Adrenal gland (tissue), 12 donors: ENCODE measurements around the gene TNFRSF1B. TPM values are rescaled to one million over a fixed set of nuclear protein-coding genes. Genes with fewer than 3 reads are reported as not detected.

Experiments used
- DNase-seq, 7 donors: peaks; one replicate each; pipeline ENCODE4 v3.0.0-alpha.2; 2019 to 2020
- H3K27ac ChIP-seq, 5 donors: fragments of 200-600 bp; sonication (generic) in 4 of 5; 1 replicate in 3 of 5; 2 replicates in 2 of 5; pipeline versions ENCODE4 v1.5.1 to v1.8.0; 2016 to 2020; ENCODE audit warnings: mild to moderate bottlenecking in 1 of 5
- H3K27me3 ChIP-seq: fragments of 200-600 bp; 2 replicates; pipeline ENCODE4 v1.8.0; 2021
- H3K36me3 ChIP-seq, 2 donors: fragments of 200-600 bp; replicated peaks in 1 of 2; 1 replicate in 1 of 2; 2 replicates in 1 of 2; pipeline versions ENCODE4 v1.5.1 to v1.8.0; 2018 to 2022
- H3K4me1 ChIP-seq, 2 donors: fragments of 200-600 bp; replicated peaks in 1 of 2; 1 replicate in 1 of 2; 2 replicates in 1 of 2; pipeline versions ENCODE4 v1.5.1 to v1.8.0; 2018 to 2021
- H3K4me3 ChIP-seq, 4 donors: fragments of 200-600 bp; sonication (generic) in 3 of 4; one replicate each; pipeline ENCODE4 v1.5.1; 2016 to 2018
- H3K9me3 ChIP-seq, 3 donors: fragments of 200-600 bp; sonication (generic) in 1 of 3; replicated peaks in 1 of 3; 1 replicate in 2 of 3; 2 replicates in 1 of 3; pipeline versions ENCODE4 v1.5.1 to v1.8.0; 2016 to 2021
- POLR2A ChIP-seq, 2 donors: fragments of 450-650 bp; IDR thresholded peaks; one replicate each; pipeline ENCODE4 v1.6.1; 2017; ENCODE audit warnings: antibody characterized with exemption in 2 of 2, mild to moderate bottlenecking in 2 of 2, moderate library complexity in 1 of 2
- WGBS, 4 donors: extraction: QIAGEN DNeasy Blood & Tissue Kit in 2 of 4; methylation state at CpG; one replicate each; pipeline versions ENCODE4 v1.1.5 to v1.1.7; 2013 to 2017; 5-methylcytosine and 5-hydroxymethylcytosine counted together
- intact Hi-C, 2 donors: fragments of 100-400 bp; cut with DNase I; formaldehyde crosslinking; loops; one replicate each; pipeline versions ENCODE4 v1.14.1 to v1.15.0; 2022 to 2023
- polyA plus RNA-seq, 3 donors: library from polyadenylated mRNA; stranded (reverse); fragments of 200-250 nt in 2 of 3; fragments of 350-450 nt in 1 of 3; fragmentation: Illumina TruSeq in 1 of 3; extraction: RNeasy Lipid Tissue Mini Kit (QIAGEN cat#74804) in 1 of 3; gene quantifications; one replicate each; pipeline ENCODE4 v1.2.3, GENCODE V29; 2013 to 2014
- total RNA-seq, 9 donors: library from RNA; depleted of rRNA in 4 of 9; stranded (reverse); fragments of >200 nt in 4 of 9; fragments of 120-200 nt in 1 of 9; fragmentation: NEBNext Ultra II Directional in 1 of 9; extraction: Animal tissue kit (Norgen Biotek cat#: 25700) in 1 of 9; gene quantifications; one replicate each; pipeline versions ENCODE4 v1.1.0 to v1.2.4, GENCODE V29; 2013 to 2023
- TF ChIP-seq, protein P1 (sequence below), 6 experiments: fragments of 450-650 bp in 4 of 6; fragments of 200-600 bp in 2 of 6; sonication (generic) in 1 of 6; IDR thresholded peaks; 1 replicate in 5 of 6; 2 replicates in 1 of 6; pipeline versions ENCODE4 v1.5.1 to v1.8.0; 2016 to 2021; ENCODE audit warnings: antibody characterized with exemption in 6 of 6, mild to moderate bottlenecking in 2 of 6, moderate library complexity in 1 of 6
- donor health status: healthy with polysubstance abuse.
- donor health status: Bipolar disorder and iron deficiency.
- donor health status: DM: yes; HTN: yes; CAD: no.
- donor health status: DM: no; HTN: no; CAD: no.
- donor health status: DM: no; HTN: no; CAD: no.
- donor health status: DM: yes; HTN: yes; CAD: no.

TNFRSF1B gene
- total and polyA plus RNA-seq, 12 donors = 4.0 to 58.3 (median 32.5) TPM

DNA sequence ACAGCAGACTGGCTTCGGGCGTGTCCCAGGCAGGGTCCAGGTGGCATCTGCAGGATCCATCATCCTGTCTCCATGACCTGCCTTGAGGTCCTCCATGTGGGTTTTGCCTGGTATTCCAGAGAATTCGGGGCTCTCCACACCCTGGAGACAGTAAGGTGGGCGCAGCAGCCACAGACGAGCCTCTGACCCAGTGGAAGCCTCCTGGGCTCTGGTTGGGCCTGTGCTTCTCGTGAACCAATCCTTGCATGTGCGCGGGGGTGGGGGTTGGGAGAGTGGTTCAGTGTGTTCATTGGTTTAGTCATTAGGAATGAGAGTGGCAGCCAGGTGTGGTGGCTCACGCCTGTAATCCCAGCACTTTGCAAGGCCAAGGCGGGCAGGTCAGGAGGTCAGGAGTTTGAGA lies 32.1 kb upstream of the TNFRSF1B start:
- no peaks in the 10 kb centered on the region for H3K9me3 ChIP-seq
- 87 to 97% (median 93%) methylated on average over 3 to 10 of the region's 10 CpGs for whole genome bisulfite sequencing, 4 donors

DNA sequence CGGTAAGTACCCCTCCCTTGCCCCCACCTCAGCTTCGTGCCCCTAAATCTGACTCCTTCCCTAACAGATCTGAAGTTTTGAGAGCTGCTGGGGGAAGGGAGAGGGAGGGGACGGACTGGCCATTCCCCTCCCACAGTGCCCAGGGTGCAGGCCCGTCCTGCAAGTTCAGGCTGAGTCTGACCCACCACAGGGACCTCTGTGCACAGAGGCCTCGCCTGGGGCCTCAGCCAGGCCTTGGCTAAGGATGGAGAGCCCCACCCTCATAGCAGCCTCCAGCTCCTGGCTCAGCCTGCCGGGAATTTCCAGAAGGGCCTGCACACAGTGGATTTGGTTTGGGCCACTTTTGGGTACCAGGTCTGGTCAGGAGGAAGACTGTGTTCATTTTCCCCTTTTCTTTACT lies 31.2 kb upstream of the TNFRSF1B start:
- Histone ChIP-seq H3K27ac (no peak overlapping the region), H3K4me1 (peaks cover 0 to 7% of the 10 kb centered on the region in 2 donors), H3K4me3 (no peak overlapping the region), H3K27me3 (no peaks in the 10 kb centered on the region), H3K36me3 (no peaks in the 10 kb centered on the region), H3K9me3 (no peaks in the 10 kb centered on the region)
- no peak for TF ChIP-seq POLR2A (IDR thresholded peaks at IDR 0.05)
- TF ChIP-seq, protein P1, sequence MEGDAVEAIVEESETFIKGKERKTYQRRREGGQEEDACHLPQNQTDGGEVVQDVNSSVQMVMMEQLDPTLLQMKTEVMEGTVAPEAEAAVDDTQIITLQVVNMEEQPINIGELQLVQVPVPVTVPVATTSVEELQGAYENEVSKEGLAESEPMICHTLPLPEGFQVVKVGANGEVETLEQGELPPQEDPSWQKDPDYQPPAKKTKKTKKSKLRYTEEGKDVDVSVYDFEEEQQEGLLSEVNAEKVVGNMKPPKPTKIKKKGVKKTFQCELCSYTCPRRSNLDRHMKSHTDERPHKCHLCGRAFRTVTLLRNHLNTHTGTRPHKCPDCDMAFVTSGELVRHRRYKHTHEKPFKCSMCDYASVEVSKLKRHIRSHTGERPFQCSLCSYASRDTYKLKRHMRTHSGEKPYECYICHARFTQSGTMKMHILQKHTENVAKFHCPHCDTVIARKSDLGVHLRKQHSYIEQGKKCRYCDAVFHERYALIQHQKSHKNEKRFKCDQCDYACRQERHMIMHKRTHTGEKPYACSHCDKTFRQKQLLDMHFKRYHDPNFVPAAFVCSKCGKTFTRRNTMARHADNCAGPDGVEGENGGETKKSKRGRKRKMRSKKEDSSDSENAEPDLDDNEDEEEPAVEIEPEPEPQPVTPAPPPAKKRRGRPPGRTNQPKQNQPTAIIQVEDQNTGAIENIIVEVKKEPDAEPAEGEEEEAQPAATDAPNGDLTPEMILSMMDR (IDR thresholded peaks at IDR 0.05) = no peak
- WGBS, 4 donors = 34 to 65% (median 58%) methylated on average over 5 to 6 of the region's 6 CpGs
- intact Hi-C loops = no loop called here
- DNase-seq = no peak

More for the DNA sequence above, 32.1 kb upstream of the TNFRSF1B start:
- no peak for DNase-seq
- Histone ChIP-seq H3K36me3 (no peaks in the 10 kb centered on the region), H3K27ac (no peak overlapping the region), H3K4me3 (no peak overlapping the region), H3K4me1 (peaks cover 0 to 12% of the 10 kb centered on the region in 2 donors), H3K27me3 (no peaks in the 10 kb centered on the region)
- intact Hi-C loops = no loop called here
- no peak for TF ChIP-seq POLR2A (IDR thresholded peaks at IDR 0.05)
- TF ChIP-seq, protein P1 (IDR thresholded peaks at IDR 0.05) = no peak

DNA sequence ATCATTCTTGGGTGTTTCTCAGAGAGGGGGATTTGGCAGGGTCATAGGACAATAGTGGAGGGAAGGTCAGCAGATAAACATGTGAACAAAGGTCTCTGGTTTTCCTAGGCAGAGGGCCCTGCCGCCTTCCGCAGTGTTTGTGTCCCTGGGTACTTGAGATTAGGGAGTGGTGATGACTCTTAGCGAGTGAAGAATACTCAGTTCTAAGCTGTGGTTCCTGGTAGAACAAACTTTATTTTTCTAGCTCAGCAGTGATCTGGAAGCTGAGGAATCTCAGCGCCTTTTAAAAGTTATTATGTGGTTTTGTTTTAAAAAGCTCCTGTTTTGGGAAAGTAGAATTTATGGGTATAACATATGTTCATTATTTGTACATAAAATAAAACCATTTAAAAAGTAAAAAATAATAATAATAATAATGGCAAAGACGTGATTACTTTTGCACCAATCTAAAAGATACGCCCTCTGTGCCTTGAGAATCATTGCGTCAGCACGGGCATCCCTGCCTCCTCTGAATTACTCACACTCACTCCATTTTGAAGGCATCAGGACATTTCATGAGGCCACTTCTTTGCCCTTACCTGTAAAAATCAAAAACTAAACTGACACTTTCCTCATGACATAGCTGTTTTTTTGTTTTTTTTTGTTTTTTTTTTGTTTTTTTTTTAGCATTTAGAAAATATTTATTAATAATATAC lies 29.7 kb upstream of the TNFRSF1B start:
- Histone ChIP-seq H3K4me1 (peaks cover 0 to 3% of the 10 kb centered on the region in 2 donors), H3K36me3 (no peaks in the 10 kb centered on the region), H3K27me3 (no peaks in the 10 kb centered on the region), H3K9me3 (no peaks in the 10 kb centered on the region), H3K4me3 (no peak overlapping the region), H3K27ac (no peak overlapping the region)
- DNase-seq = no peak
- TF ChIP-seq, protein P1 (IDR thresholded peaks at IDR 0.05) = no peak
- no peak for TF ChIP-seq POLR2A (IDR thresholded peaks at IDR 0.05)
- WGBS, 4 donors = 76 to 87% (median 84%) methylated on average over 6 to 8 of the region's 8 CpGs
- intact Hi-C loops = no loop called here

DNA sequence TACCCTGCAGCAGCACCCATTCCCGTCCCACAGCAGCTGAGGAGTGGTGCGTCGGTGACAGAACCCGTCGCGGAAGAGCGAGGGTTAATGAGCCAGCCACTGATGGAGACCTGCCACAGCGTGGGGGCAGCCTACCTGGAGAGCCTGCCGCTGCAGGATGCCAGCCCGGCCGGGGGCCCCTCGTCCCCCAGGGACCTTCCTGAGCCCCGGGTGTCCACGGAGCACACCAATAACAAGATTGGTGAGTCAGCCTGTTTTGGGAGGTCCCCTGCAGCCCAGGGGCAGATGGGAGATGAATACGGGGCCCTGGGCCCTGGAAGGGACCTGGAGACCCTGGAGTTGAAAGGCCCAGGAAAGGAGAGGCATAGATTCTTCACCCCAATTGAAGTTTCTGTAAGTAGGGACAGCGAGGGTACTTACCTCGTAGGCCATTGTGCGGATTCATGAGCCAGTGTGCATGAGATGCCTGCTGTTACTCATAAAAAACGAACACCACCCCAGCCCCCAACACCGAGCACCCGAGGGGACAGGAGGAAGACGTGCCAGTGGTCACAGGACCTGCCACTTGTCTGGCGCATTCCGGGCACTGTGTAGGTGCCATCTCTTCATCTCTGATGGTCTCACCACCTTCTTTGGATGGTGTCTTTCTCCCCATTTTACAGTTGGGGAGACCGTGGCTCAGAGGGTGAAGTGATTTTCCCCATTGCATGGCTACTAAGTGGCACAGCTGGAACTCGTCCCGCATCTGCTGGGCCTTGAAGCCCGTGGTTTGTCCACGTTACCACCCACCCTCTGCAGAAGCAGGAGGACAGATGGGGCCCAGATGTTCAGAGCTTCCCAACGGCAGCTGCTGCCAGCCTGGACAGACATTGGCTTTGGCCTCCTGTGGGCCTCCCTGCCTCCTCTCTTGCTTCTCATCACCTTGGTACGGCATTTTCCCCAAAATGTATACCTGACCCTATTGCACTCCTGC lies 28.3 kb upstream of the TNFRSF1B start:
- no peak overlapping the region for H3K4me3 ChIP-seq
- H3K36me3 ChIP-seq = no peaks in the 10 kb centered on the region
- no peak for TF ChIP-seq POLR2A (IDR thresholded peaks at IDR 0.05)
- TF ChIP-seq, protein P1 (IDR thresholded peaks at IDR 0.05) = no peak
- H3K9me3 ChIP-seq = no peaks in the 10 kb centered on the region
- no peak overlapping the region for H3K27ac ChIP-seq
- no peak for DNase-seq
- H3K4me1 ChIP-seq = peaks cover 3 to 4% of the 10 kb centered on the region in 2 donors
- intact Hi-C loops = no loop called here
- WGBS, 4 donors = 77 to 84% (median 80%) methylated on average over 21 to 31 of the region's 31 CpGs
- no peaks in the 10 kb centered on the region for H3K27me3 ChIP-seq
